ENCODE results near the gene RBMY1J.
"Not testable (repeated sequence)": the region's sequence is repeated elsewhere in the genome, so short reads cannot be mapped to it uniquely, and the experiment has no call there.

Gene RBMY1J

GRCh38 chrY:22403110-22403509 is at the start of gene RBMY1J:
TSS of gene RBMY1J (plus strand) at chrY:22403410. CDS start at chrY:22405448, 2,038 bp downstream.
- DNase-seq, result not testable (repeated sequence)

- no peak for DNase-seq
Measured at GRCh38 chrY:22367416-22367815, 35.8 kb upstream of the RBMY1J start.

- DNase-seq, result no peak
Measured at GRCh38 chrY:22370623-22371022, 32.6 kb upstream of the RBMY1J start.

GRCh38 chrY:22373494-22373893 is 29.7 kb upstream of the RBMY1J start:
- no peak for DNase-seq

GRCh38 chrY:22444718-22445396 is 41.6 kb downstream of the RBMY1J start:
- not testable (repeated sequence) for DNase-seq

- DNase-seq, result not testable (repeated sequence)
Measured at GRCh38 chrY:22455522-22455921, 52.3 kb downstream of the RBMY1J start.

- not testable (repeated sequence) for DNase-seq
Measured at GRCh38 chrY:22461962-22462361, 58.8 kb downstream of the RBMY1J start.

Measured in right forelimb (tissue), 1 donor.